Trophoblast cell (in vitro differentiated cells and primary cell): ENCODE data around the gene PIGU.

Experiments used
- DNase-seq, 2 donors: peaks; one replicate each; pipeline ENCODE4 v3.0.0-alpha.2; 2016
- H2AFZ ChIP-seq: 2 replicates; pipeline ENCODE4 v1.6.1; 2013; ENCODE audit warnings: low read length, moderate library complexity, mild to moderate bottlenecking; ENCODE audit not compliant: insufficient read depth, poor library complexity
- H2AK5ac ChIP-seq: 2 replicates; pipeline ENCODE4 v1.6.1; 2013; ENCODE audit warnings: mild to moderate bottlenecking, low read length
- H2BK120ac ChIP-seq: 2 replicates; pipeline ENCODE4 v1.6.1; 2013; ENCODE audit warnings: low read length, mild to moderate bottlenecking, moderate library complexity; ENCODE audit not compliant: insufficient read depth, poor library complexity
- H2BK12ac ChIP-seq: 2 replicates; pipeline ENCODE4 v1.6.1; 2013; ENCODE audit warnings: mild to moderate bottlenecking, low read length, moderate library complexity
- H2BK5ac ChIP-seq: 2 replicates; pipeline ENCODE4 v1.6.1; 2013; ENCODE audit warnings: low read length, low read depth, moderate library complexity, mild to moderate bottlenecking; ENCODE audit not compliant: poor library complexity
- H3K14ac ChIP-seq: 2 replicates; pipeline ENCODE4 v1.6.1; 2013; ENCODE audit warnings: mild to moderate bottlenecking, low read length
- H3K18ac ChIP-seq: 2 replicates; pipeline ENCODE4 v1.6.1; 2013; ENCODE audit warnings: mild to moderate bottlenecking, low read length
- H3K23ac ChIP-seq: 2 replicates; pipeline ENCODE4 v1.6.1; 2013; ENCODE audit warnings: low read length
- H3K27ac ChIP-seq: 2 replicates; pipeline ENCODE4 v1.5.1; 2013; ENCODE audit warnings: low read depth, mild to moderate bottlenecking, inconsistent platforms, low read length, moderate library complexity
- H3K27me3 ChIP-seq: 2 replicates; pipeline ENCODE4 v1.6.1; 2013; ENCODE audit warnings: inconsistent platforms, mild to moderate bottlenecking, low read length, moderate library complexity; ENCODE audit not compliant: insufficient read depth
- H3K36me3 ChIP-seq, 2 experiments: 1 replicate in 1 of 2; 2 replicates in 1 of 2; pipeline ENCODE4 v1.6.1; 2013; ENCODE audit warnings: low read length in 2 of 2, mild to moderate bottlenecking in 2 of 2, moderate library complexity in 1 of 2; ENCODE audit not compliant: insufficient read depth in 2 of 2, control insufficient read depth in 1 of 2
- H3K4ac ChIP-seq: 2 replicates; pipeline ENCODE4 v1.6.1; 2013; ENCODE audit warnings: low read depth, mild to moderate bottlenecking, low read length, moderate library complexity
- H3K4me1 ChIP-seq, 2 experiments: 1 replicate in 1 of 2; 2 replicates in 1 of 2; pipeline ENCODE4 v1.6.1; 2013; ENCODE audit warnings: low read length in 2 of 2, mild to moderate bottlenecking in 2 of 2, moderate library complexity in 1 of 2; ENCODE audit not compliant: insufficient read depth in 2 of 2, control insufficient read depth in 1 of 2
- H3K4me2 ChIP-seq: 2 replicates; pipeline ENCODE4 v1.6.1; 2013; ENCODE audit warnings: inconsistent platforms, mild to moderate bottlenecking, low read length, moderate library complexity
- H3K4me3 ChIP-seq: 2 replicates; pipeline ENCODE4 v1.5.1; 2013; ENCODE audit warnings: mild to moderate bottlenecking, low read depth, low read length, inconsistent platforms
- H3K79me1 ChIP-seq: one replicate; pipeline ENCODE4 v1.6.1; 2013; ENCODE audit warnings: low read length
- H3K79me2 ChIP-seq: 2 replicates; pipeline ENCODE4 v1.6.1; 2013; ENCODE audit warnings: low read length, mild to moderate bottlenecking; ENCODE audit not compliant: control insufficient read depth, insufficient read depth, poor library complexity
- H3K9ac ChIP-seq: 2 replicates; pipeline ENCODE4 v1.6.1; 2013; ENCODE audit warnings: mild to moderate bottlenecking, low read length
- H3K9me3 ChIP-seq: 2 replicates; pipeline ENCODE4 v1.6.1; 2013; ENCODE audit warnings: low read depth, mild to moderate bottlenecking, control low read depth, inconsistent platforms, low read length; ENCODE audit not compliant: insufficient read depth
- H4K12ac ChIP-seq: 2 replicates; pipeline ENCODE4 v1.6.1; 2013; ENCODE audit warnings: low read depth, mild to moderate bottlenecking, low read length, moderate library complexity
- H4K8ac ChIP-seq: 2 replicates; pipeline ENCODE4 v1.6.1; 2013; ENCODE audit warnings: low read depth, mild to moderate bottlenecking, low read length, moderate library complexity
- H4K91ac ChIP-seq: one replicate; pipeline ENCODE4 v1.6.1; 2013; ENCODE audit warnings: low read depth, mild to moderate bottlenecking, low read length, moderate library complexity
- WGBS: extraction: QIAGEN DNeasy Blood & Tissue Kit; methylation state at CpG from one replicate; pipeline ENCODE4 v1.1.7; 2013; ENCODE audit warnings: missing lambda C conversion rate; ENCODE audit not compliant: insufficient read length, insufficient coverage; ENCODE audit errors: extremely low coverage; 5-methylcytosine and 5-hydroxymethylcytosine counted together

The PIGU gene

DNA sequence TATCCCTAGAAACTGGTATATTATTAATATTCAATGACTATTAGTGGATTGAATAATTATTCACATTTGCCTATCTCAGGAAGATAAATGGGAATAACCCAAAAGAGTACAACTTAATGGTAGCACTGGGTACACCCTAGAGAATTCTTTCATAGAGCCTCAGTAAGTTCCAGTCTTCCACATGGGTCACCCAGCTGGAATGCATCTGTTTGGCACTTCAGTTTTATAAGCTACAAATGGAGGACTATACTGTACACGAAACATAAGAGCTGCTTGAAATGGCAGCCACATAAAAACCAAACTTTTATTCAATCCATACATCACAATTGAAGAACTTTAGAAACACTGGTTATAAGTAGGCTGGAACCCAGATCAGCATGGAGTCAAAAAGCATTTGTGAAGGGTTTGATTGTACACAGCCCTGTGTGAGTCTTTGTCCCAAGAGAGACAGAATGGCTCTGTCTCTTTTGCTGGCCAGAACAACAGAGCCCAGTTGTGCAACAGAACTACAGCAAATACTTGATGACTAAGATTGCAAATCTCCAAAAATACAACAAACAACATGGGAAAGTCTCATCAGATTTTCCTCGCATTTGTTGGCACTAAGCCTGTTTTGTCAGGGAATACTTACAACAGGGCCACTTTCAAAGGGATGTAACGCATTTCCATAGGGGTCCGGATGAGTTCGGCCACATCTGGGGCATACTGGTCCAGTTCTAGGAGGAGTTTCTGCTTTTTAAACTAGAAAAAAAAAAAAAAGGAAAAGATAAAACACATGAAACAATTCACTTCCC lies 39.5 kb downstream of the PIGU start:
- H3K9me3 ChIP-seq = no peaks in the 10 kb centered on the region

DNA sequence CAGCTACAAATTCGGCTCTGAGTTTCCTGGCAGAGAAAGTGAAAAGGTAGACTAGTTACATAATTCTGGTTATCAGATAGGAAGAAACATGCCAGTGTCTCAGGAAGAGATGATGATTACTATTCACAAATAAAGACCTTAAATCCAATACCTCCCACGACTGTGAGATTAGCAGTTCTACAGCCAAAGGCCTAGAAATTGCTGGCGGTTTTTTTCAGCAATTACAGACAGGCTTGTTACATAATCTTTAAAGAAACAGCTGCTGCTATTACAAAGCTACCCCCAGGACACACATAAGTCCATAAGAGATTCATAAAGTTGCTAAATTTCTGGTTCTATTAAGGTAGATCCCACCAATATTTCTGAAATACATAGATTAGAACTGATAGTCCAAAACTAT lies 40.2 kb downstream of the PIGU start:
- no CpG with 5 or more reads among the region's 3 CpGs for WGBS
- Histone ChIP-seq H3K79me2 (no peaks in the 10 kb centered on the region), H4K8ac (no peak overlapping the region), H3K9me3 (no peaks in the 10 kb centered on the region), H2BK12ac (no peak overlapping the region), H3K9ac (no peak overlapping the region), H2BK5ac (no peak overlapping the region), H3K4me3 (no peak overlapping the region), H3K23ac (no peak overlapping the region), H3K18ac (no peak overlapping the region), H4K91ac (no peak overlapping the region), H3K27me3 (no peaks in the 10 kb centered on the region), H2BK120ac (no peak overlapping the region), H3K79me1 (no peaks in the 10 kb centered on the region), H2AK5ac (no peak overlapping the region), H3K36me3 (peaks cover 5 to 6% of the 10 kb centered on the region in 2 experiments), H3K4me2 (no peak overlapping the region), H3K4ac (no peak overlapping the region), H2AFZ (no peak overlapping the region), H3K27ac (no peak overlapping the region), H4K12ac (no peak overlapping the region), H3K14ac (no peak overlapping the region), H3K4me1 (no peaks in the 10 kb centered on the region)
- DNase-seq = peak in 1 of 2 donors; percentile 37

More for the DNA sequence above, 39.5 kb downstream of the PIGU start:
- no peaks in the 10 kb centered on the region for H3K79me1 ChIP-seq
- H3K27me3 ChIP-seq = no peaks in the 10 kb centered on the region
- no peak overlapping the region for H2AFZ ChIP-seq
- WGBS = no CpG with 5 or more reads among the region's 5 CpGs
- H3K79me2 ChIP-seq = no peaks in the 10 kb centered on the region
- H2BK120ac ChIP-seq = no peak overlapping the region
- no peak overlapping the region for H3K9ac ChIP-seq
- H3K4me2 ChIP-seq = no peak overlapping the region
- no peak overlapping the region for H2AK5ac ChIP-seq
- peak in 1 of 2 donors; percentile 56 for DNase-seq
- no peak overlapping the region for H3K23ac ChIP-seq
- H3K36me3 ChIP-seq = peaks cover 5 to 6% of the 10 kb centered on the region in 2 experiments
- H3K4ac ChIP-seq = no peak overlapping the region
- no peak overlapping the region for H3K27ac ChIP-seq
- no peak overlapping the region for H2BK12ac ChIP-seq
- H4K12ac ChIP-seq = no peak overlapping the region
- no peak overlapping the region for H4K91ac ChIP-seq
- no peak overlapping the region for H3K4me3 ChIP-seq
- no peaks in the 10 kb centered on the region for H3K4me1 ChIP-seq
- no peak overlapping the region for H3K18ac ChIP-seq
- no peak overlapping the region for H4K8ac ChIP-seq
- no peak overlapping the region for H2BK5ac ChIP-seq
- H3K14ac ChIP-seq = no peak overlapping the region

DNA sequence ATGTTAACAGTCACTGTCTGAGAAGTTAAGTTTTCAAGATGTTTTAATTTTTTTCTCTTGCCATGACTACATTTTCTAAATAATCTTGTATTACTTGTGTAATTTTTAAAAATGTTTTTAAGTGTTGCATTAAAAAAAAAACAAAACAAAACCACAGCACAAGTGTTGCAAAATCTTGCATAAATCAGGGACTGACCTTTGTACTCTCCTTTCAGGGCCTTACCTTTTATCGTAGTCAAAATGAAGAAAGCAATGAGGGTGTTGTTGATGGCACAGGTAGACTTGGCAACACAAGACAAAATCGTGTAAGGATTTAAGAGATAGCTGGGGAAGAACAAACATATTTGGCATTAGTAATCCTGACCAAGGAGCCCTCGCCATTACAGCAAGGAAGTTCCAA lies 42.5 kb downstream of the PIGU start:
- H3K27me3 ChIP-seq = no peaks in the 10 kb centered on the region
- H3K4me2 ChIP-seq = no peak overlapping the region
- no peak overlapping the region for H2AK5ac ChIP-seq
- H2BK120ac ChIP-seq = no peak overlapping the region
- H3K79me1 ChIP-seq = no peaks in the 10 kb centered on the region
- no CpG with 5 or more reads among the region's 3 CpGs for WGBS
- H3K9ac ChIP-seq = no peak overlapping the region
- no peak overlapping the region for H3K4me3 ChIP-seq
- no peak overlapping the region for H4K91ac ChIP-seq
- no peak overlapping the region for H2BK5ac ChIP-seq
- H2BK12ac ChIP-seq = no peak overlapping the region
- H4K12ac ChIP-seq = no peak overlapping the region
- no peak overlapping the region for H2AFZ ChIP-seq
- H4K8ac ChIP-seq = no peak overlapping the region
- H3K4ac ChIP-seq = no peak overlapping the region
- no peak overlapping the region for H3K18ac ChIP-seq
- no peaks in the 10 kb centered on the region for H3K79me2 ChIP-seq
- no peaks in the 10 kb centered on the region for H3K9me3 ChIP-seq
- H3K14ac ChIP-seq = no peak overlapping the region
- no peak overlapping the region for H3K27ac ChIP-seq
- peaks cover 6 to 7% of the 10 kb centered on the region in 2 experiments for H3K36me3 ChIP-seq
- peak in 1 of 2 donors; percentile 42 for DNase-seq
- H3K23ac ChIP-seq = no peak overlapping the region
- H3K4me1 ChIP-seq = no peaks in the 10 kb centered on the region

DNA sequence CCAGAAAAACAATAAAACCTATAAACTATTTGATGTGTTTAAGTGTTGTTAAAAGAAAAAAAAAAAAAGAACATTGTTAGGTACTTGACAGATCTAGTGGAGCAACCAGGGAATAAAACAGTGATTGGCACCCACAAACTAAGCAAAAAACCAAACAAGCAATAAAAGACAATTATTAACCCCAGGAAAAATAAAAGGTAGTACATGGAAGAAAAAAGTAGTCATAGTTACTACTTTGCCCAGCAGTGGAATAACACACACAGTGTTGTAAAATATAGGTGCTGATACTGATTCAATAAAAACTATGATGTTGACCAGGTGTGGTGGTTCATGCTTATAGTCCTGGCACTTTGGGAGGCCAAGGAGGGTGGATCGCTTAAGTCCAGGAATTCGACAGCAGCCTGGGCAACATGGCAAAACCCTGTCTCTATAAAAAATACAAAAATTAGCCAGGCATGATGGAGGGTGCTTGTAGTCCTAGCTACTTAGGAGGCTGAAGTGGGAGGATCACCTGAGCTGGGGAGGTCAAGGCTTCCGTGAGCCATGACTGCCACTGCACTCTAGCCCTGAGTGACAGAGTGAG lies 43.9 kb downstream of the PIGU start:
- Histone ChIP-seq H2AFZ (no peak overlapping the region), H4K12ac (no peak overlapping the region), H3K4me3 (no peak overlapping the region), H4K8ac (no peak overlapping the region), H3K9ac (no peak overlapping the region), H3K14ac (no peak overlapping the region), H3K4ac (no peak overlapping the region), H3K27me3 (no peaks in the 10 kb centered on the region), H3K4me2 (no peak overlapping the region), H2BK12ac (no peak overlapping the region), H3K23ac (no peak overlapping the region), H3K79me2 (no peaks in the 10 kb centered on the region), H3K27ac (no peak overlapping the region), H3K36me3 (peaks cover 6 to 7% of the 10 kb centered on the region in 2 experiments), H3K4me1 (no peaks in the 10 kb centered on the region), H3K18ac (no peak overlapping the region), H3K79me1 (no peaks in the 10 kb centered on the region), H3K9me3 (no peaks in the 10 kb centered on the region), H2AK5ac (no peak overlapping the region), H2BK120ac (no peak overlapping the region), H2BK5ac (no peak overlapping the region), H4K91ac (no peak overlapping the region)
- no peak for DNase-seq
- WGBS = no CpG with 5 or more reads among the region's 3 CpGs
